HEK293 (cell line): ENCODE results near the gene FTO.
A peak's percentile ranks its signal among the peaks of the same experiment; 100 is the strongest.

Source experiments
- CTCF ChIA-PET: fragments of 350-600 bp; formaldehyde crosslinking; extraction: SDS; loops from one replicate; lab custom pipeline; 2021; ENCODE audit warnings: antibody characterized with exemption; lab: Yijun Ruan, JAX
- POLR2A ChIA-PET: fragments of 300-600 bp; formaldehyde crosslinking; extraction: SDS; loops from one replicate; lab custom pipeline; 2020; ENCODE audit warnings: antibody characterized with exemption, inconsistent platforms; lab: Yijun Ruan, JAX
- H3K27ac ChIP-seq: fragments of 200-500 bp; sonication (Bioruptor generic); 2 replicates; pipeline ENCODE4 v1.5.1; 2014; ENCODE audit warnings: low read depth, low read length, control low read depth, inconsistent platforms; ENCODE audit errors: extremely low read depth
- H3K36me3 ChIP-seq, 2 experiments: fragments of 200-500 bp in 1 of 2; sonication (Bioruptor generic) in 1 of 2; 1 replicate in 1 of 2; 2 replicates in 1 of 2; pipeline ENCODE4 v1.5.1; 2014 to 2017; ENCODE audit warnings: inconsistent platforms in 2 of 2, low read length in 2 of 2; ENCODE audit not compliant: control insufficient read depth in 2 of 2, insufficient read depth in 1 of 2
- H3K4me1 ChIP-seq: fragments of 200-500 bp; sonication (Bioruptor generic); 2 replicates; pipeline ENCODE4 v1.5.1; 2014; ENCODE audit warnings: mild to moderate bottlenecking, low read length, inconsistent platforms; ENCODE audit not compliant: control insufficient read depth, insufficient read depth
- H3K4me3 ChIP-seq: 2 replicates; pipeline ENCODE4 v1.5.1; 2011; ENCODE audit warnings: low read depth, mild to moderate bottlenecking, control low read depth, low read length, moderate library complexity
- H3K9me3 ChIP-seq: fragments of 200-500 bp; sonication (Bioruptor generic); 2 replicates; pipeline ENCODE4 v1.5.1; 2014; ENCODE audit warnings: low read depth, low read length, inconsistent platforms; ENCODE audit not compliant: control insufficient read depth, insufficient read depth
- GLI2 ChIP-seq: fragments of 450-650 bp; formaldehyde crosslinking; IDR thresholded peaks from 2 replicates; pipeline ENCODE4; 2017; ENCODE audit warnings: missing biosample characterization, missing genetic modification characterization, low read depth, borderline replicate concordance
- KLF10 ChIP-seq: fragments of 450-650 bp; IDR thresholded peaks from 2 replicates; pipeline ENCODE4 v1.5.1; 2018; ENCODE audit warnings: missing biosample characterization, mild to moderate bottlenecking, missing genetic modification characterization
- PRDM1 ChIP-seq: fragments of 450-650 bp; formaldehyde crosslinking; IDR thresholded peaks from 2 replicates; pipeline ENCODE4; 2016; ENCODE audit warnings: missing biosample characterization, missing genetic modification characterization
- SCRT2 ChIP-seq: fragments of 450-650 bp; formaldehyde crosslinking; IDR thresholded peaks from 2 replicates; pipeline ENCODE4 v1.5.1; 2016; ENCODE audit warnings: missing biosample characterization, missing genetic modification characterization
- ZBTB17 ChIP-seq: fragments of 450-650 bp; formaldehyde crosslinking; IDR thresholded peaks from 2 replicates; pipeline ENCODE4 v1.5.1; 2016; ENCODE audit warnings: missing biosample characterization, missing genetic modification characterization
- ZNF121 ChIP-seq: fragments of 450-650 bp; formaldehyde crosslinking; IDR thresholded peaks from 2 replicates; pipeline ENCODE4 v1.5.1; 2016; ENCODE audit warnings: missing biosample characterization, missing genetic modification characterization
- ZNF155 ChIP-seq: fragments of 450-650 bp; formaldehyde crosslinking; IDR thresholded peaks from 2 replicates; pipeline ENCODE4 v1.5.1; 2016; ENCODE audit warnings: missing biosample characterization, missing genetic modification characterization
- ZNF175 ChIP-seq: fragments of 450-650 bp; formaldehyde crosslinking; IDR thresholded peaks from 2 replicates; pipeline ENCODE4 v1.5.1; 2016; ENCODE audit warnings: missing biosample characterization, missing genetic modification characterization
- ZNF335 ChIP-seq: fragments of 450-650 bp; formaldehyde crosslinking; conservative IDR thresholded peaks from 2 replicates; pipeline ENCODE4 v1.5.1; 2016; ENCODE audit warnings: missing biosample characterization, missing genetic modification characterization
- ZNF514 ChIP-seq: fragments of 450-650 bp; formaldehyde crosslinking; IDR thresholded peaks from 2 replicates; pipeline ENCODE4 v1.5.1; 2016; ENCODE audit warnings: missing biosample characterization, missing genetic modification characterization
- ZNF707 ChIP-seq: fragments of 450-650 bp; formaldehyde crosslinking; IDR thresholded peaks from 2 replicates; pipeline ENCODE4 v1.5.1; 2016; ENCODE audit warnings: missing biosample characterization, missing genetic modification characterization
- ZSCAN23 ChIP-seq: fragments of 450-650 bp; formaldehyde crosslinking; IDR thresholded peaks from 2 replicates; pipeline ENCODE4 v1.5.1; 2016; ENCODE audit warnings: missing biosample characterization, missing genetic modification characterization
- TF ChIP-seq, protein P1 (sequence below): fragments of 450-650 bp; formaldehyde crosslinking; IDR thresholded peaks from 2 replicates; pipeline ENCODE4 v1.5.1; 2017; ENCODE audit warnings: missing biosample characterization, mild to moderate bottlenecking, missing genetic modification characterization, moderate library complexity
- TF ChIP-seq, protein P2 (sequence below): fragments of 450-650 bp; formaldehyde crosslinking; IDR thresholded peaks from 2 replicates; pipeline ENCODE4 v1.5.1; 2016; ENCODE audit warnings: missing biosample characterization, missing genetic modification characterization
- TF ChIP-seq, protein P3 (sequence below): IDR thresholded peaks from 2 replicates; pipeline ENCODE4 v1.6.1; 2011; ENCODE audit warnings: mild to moderate bottlenecking, low read depth, low read length, borderline replicate concordance

The FTO gene

DNA sequence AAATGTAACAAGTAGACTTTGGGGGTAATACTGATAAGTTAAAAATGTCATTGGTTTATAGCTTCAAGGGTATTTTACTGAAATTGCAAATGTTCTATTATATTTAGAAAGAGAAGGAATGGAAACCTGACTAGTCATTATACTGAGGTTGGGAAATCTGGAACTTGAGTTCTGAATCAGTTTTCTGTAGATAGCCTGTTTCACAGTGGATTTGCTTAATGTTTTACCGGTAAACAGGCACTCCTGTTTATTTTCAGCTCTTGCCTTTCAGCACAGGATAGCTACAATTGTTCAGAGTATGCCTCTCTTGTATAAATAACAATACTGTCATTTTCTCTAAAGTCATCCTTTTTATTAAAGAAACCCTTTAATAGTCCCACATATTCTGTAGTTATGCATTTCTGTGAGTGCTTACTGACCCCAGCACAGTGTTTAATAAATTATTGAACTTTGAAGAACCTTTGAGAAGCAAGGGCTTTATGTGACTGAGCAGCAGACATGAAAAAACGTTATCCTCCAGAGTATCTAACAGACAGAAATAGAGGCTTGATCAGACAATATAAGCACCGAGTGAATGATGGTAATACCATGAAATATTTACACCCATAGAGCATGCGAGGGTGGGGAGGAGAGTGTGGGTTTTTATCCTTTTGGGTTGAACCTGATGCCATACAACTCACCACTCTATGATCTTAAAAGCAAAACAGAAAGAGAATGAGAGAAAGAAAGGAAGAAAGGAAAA, 58.2 kb downstream of the FTO start:
- POLR2A ChIA-PET: no interaction called here
- Histone ChIP-seq H3K9me3 (no peaks in the 10 kb centered on the region), H3K27ac (no peak overlapping the region), H3K4me3 (no peak overlapping the region), H3K36me3 (no peaks in the 10 kb centered on the region), H3K4me1 (peaks cover 19% of the 10 kb centered on the region)
- CTCF ChIA-PET: interaction anchor here (0.6 to 0.8 kb wide), 3 partner anchors 20 to 221 kb away, joined by 3 to 5 read pairs (median 3); no protein-coding TSS in a partner anchor
- peak; percentile 61; the same call in 1 of the 2 replicates for TF ChIP-seq PRDM1 (tag by site-specific recombination)
- no peak for TF ChIP-seq ZNF175
- no peak for TF ChIP-seq ZNF155
- TF ChIP-seq SCRT2 (tag by site-specific recombination): peak; percentile 50; the same call in 1 of the 2 replicates
- no peak for TF ChIP-seq ZNF335
- peak; percentile 90 for TF ChIP-seq ZBTB17 (tag by site-specific recombination)
- TF ChIP-seq ZNF707 (tag by site-specific recombination): no peak
- no peak for TF ChIP-seq ZSCAN23 (tag by site-specific recombination)

DNA sequence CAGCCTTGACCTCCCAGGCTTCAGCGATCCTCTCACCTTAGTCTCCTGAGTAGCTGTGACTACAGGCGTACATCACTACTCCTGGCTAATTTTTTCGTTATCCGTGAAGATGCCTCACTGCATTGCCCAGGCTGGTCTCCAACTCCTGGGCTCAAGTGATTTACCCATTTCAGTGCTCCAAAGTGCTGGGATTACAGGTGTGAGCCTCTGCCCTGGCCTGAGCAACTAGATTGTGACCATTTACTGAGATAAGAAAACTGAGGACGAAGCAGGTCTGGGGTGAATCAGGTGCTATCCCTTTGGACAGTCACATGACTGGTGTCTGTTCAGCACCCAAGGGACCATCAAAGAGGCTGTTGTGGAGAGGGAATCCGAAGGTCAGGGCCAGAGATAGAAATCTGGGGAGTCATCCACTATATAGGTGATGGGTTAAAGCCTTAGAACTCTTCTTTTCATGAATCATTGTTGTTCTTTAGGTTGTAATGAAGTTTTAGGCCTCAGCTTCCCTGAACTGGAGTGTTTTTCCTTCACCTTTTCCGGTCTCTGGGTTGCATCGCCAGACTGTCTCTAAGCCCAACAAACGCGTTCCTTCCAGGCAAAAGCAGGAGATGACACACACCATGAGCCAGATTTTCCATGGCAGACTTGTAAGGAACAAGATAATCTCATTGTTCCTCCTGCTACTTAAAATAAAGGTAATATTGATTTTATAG, 62.5 kb downstream of the FTO start:
- Histone ChIP-seq H3K9me3 (no peaks in the 10 kb centered on the region), H3K36me3 (no peaks in the 10 kb centered on the region), H3K27ac (no peak overlapping the region), H3K4me3 (no peak overlapping the region), H3K4me1 (peaks cover 17% of the 10 kb centered on the region)
- TF ChIP-seq GLI2 (tag by site-specific recombination) (no peak), ZBTB17 (tag by site-specific recombination) (peak; percentile 34; the same call in 1 of the 2 replicates), ZNF121 (peak; percentile 91), KLF10 (tag by site-specific recombination) (no peak), ZNF514 (tag by site-specific recombination) (no peak)
- TF ChIP-seq, protein P1, sequence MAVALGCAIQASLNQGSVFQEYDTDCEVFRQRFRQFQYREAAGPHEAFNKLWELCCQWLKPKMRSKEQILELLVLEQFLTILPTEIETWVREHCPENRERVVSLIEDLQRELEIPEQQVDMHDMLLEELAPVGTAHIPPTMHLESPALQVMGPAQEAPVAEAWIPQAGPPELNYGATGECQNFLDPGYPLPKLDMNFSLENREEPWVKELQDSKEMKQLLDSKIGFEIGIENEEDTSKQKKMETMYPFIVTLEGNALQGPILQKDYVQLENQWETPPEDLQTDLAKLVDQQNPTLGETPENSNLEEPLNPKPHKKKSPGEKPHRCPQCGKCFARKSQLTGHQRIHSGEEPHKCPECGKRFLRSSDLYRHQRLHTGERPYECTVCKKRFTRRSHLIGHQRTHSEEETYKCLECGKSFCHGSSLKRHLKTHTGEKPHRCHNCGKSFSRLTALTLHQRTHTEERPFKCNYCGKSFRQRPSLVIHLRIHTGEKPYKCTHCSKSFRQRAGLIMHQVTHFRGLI: peak; percentile 21; the same call in 1 of the 2 replicates
- TF ChIP-seq, protein P2, sequence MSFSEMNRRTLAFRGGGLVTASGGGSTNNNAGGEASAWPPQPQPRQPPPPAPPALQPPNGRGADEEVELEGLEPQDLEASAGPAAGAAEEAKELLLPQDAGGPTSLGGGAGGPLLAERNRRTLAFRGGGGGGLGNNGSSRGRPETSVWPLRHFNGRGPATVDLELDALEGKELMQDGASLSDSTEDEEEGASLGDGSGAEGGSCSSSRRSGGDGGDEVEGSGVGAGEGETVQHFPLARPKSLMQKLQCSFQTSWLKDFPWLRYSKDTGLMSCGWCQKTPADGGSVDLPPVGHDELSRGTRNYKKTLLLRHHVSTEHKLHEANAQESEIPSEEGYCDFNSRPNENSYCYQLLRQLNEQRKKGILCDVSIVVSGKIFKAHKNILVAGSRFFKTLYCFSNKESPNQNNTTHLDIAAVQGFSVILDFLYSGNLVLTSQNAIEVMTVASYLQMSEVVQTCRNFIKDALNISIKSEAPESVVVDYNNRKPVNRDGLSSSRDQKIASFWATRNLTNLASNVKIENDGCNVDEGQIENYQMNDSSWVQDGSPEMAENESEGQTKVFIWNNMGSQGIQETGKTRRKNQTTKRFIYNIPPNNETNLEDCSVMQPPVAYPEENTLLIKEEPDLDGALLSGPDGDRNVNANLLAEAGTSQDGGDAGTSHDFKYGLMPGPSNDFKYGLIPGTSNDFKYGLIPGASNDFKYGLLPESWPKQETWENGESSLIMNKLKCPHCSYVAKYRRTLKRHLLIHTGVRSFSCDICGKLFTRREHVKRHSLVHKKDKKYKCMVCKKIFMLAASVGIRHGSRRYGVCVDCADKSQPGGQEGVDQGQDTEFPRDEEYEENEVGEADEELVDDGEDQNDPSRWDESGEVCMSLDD (tag by site-specific recombination): no peak
- TF ChIP-seq, protein P3, sequence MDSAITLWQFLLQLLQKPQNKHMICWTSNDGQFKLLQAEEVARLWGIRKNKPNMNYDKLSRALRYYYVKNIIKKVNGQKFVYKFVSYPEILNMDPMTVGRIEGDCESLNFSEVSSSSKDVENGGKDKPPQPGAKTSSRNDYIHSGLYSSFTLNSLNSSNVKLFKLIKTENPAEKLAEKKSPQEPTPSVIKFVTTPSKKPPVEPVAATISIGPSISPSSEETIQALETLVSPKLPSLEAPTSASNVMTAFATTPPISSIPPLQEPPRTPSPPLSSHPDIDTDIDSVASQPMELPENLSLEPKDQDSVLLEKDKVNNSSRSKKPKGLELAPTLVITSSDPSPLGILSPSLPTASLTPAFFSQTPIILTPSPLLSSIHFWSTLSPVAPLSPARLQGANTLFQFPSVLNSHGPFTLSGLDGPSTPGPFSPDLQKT: no peak
- POLR2A ChIA-PET: no interaction called here
- CTCF ChIA-PET: interaction anchor here (0.6 to 0.7 kb wide), 2 partner anchors 18 to 53 kb away, joined by 3 read pairs; no protein-coding TSS in a partner anchor
